ENCODE results near the gene ZSCAN22.

The ZSCAN22 gene

DNA sequence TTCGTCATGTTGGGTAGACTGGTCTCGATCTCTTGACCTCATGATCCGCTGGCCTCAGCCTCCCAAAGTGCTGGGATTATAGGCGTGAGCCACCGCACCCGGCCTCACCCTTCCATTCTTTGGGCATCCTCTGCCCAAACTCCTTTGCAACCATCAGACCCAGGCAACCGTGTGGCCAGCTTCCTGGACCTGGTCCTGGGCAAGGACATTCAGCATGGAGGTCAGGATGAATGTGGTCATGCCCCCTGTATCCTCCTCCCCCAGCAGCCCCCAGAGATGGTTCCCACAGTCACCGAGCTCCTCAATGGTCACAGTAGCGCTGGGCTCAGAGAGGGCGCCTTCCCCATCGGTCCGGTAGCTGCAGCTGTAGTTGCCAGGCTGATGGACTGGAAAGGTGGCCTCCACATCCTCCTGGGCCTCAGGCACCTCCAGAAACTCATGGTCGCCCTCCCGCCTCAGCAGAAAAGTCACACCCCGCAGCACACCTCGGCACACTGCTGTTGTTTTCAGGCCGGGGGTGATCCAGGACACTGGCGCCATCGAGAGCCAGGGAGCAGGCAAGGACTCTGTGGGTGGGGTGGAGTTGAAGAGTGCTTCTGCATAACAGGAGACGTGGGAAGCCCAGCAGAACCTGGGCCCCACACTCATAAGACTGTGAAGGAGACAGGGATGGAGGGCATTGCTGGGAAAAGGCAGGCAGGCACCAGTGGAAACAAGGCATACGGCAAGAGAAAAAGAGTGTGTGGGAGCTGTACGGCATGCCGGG is 25.4 kb downstream of the ZSCAN22 start:
- DNase-seq (ENCODE audit: low spot score), result no peak

DNA sequence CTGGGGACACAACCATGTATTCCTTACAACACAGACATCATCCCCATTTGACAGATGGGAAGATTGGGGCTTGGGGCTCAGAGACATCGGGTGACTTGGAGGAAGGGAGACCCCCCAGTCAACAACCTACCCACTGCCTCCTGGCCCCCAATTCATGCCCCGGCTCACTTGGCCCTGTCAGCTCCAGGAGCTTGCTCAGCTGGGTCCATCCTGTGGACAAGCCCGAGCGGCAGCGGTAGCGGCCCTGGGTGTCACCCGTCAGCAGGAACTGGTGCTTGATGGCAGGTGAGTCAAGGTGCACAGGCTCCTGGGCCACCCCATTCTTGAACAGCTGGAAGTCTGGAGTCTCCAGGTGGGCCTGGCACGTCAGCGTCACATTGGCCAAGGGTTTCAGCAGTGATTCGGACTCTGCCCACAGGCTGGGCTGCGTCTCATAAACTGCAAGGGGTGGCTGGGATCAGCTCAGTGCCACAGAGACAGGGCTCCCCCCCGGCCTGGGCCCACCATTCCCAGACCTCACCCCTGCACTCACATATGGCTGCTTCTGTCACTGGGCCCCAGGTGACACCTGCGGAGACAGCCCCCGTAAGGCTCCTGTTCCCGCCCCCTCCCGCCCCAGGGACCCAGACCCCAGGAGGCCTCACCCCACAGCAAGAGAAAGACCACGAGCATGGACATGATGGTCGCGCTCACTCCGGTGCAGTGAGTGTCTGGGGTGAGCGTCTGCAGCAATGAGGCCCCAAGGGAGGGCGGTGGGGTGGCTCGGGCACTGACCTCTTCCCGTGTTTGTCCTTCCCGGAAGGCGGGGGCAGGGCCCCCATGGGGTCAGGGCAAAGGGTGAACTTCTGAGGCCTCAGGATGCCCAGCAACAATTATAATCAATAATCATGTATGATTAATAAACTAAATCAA is 26.2 kb downstream of the ZSCAN22 start, which contains the start of gene A1BG:
A1BG (minus strand) TSS at position 733 of the 912 bp plus-strand sequence; CDS start at position 678, 55 bp downstream.
- no peak for DNase-seq (ENCODE audit: low spot score)

DNA sequence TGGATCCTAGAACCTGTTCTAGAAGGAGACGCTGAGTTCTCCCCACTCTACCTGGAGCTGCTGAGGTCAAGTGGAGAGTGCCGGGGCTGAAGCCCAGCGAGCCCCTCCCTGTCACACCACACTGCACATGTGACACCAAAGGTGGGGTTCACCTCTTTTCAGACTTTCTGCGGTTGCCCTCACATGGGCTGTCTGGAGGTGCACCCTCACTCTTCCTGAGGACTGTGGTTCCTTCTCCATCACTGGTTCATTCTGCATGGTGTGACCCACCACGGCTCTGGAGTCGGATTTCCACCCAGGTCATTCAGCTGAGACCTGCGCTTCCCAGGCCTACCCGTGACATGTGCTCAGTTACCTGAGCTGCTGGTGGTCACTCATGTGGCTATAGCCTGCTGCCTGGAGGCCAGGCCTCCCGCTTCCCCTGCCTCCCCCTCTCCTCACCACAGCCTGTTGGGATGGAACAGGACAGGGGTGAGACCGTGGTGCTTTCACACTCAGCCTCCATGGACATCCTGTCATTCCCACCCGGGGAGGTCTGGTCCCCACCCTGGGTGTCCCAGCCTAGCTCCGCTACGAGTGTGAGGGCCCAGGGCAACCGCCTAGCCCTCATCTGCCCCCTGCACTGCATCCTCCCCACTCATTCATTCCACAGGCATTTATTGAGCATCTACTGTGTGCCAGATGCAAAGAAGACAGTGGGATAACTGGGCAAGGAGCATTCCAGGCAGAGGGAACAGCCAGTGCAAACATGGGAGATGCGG is 27.1 kb downstream of the ZSCAN22 start:
- DNase-seq (ENCODE audit: low spot score), result no peak

DNA sequence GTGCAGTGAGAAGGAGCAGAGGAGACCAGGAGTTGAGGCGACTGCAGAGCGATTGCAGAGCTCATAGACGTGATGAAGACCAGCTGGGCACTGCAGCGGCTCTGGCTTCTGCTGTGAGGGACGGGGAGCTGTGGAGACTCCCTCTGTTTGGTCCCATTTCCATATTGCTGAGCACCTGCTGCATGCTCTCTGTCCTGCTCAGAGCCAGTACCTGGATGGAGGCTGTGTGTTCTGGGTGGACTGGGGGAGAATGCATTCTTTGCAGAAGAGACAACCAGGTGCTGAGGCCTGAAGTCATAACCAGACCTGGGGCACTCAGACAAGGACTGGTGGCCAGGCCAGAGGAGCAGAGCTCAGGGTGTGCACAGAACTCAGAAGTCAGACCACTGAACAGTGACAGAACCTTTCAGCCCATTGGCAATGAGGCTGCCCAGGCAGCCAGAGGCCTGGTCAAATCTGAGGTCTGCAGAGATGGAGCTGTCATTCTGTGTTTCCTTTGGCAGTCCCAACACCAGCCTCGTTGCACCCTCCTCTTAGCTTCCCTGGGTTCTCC is 27.8 kb downstream of the ZSCAN22 start:
- no peak for DNase-seq (ENCODE audit: low spot score)

DNA sequence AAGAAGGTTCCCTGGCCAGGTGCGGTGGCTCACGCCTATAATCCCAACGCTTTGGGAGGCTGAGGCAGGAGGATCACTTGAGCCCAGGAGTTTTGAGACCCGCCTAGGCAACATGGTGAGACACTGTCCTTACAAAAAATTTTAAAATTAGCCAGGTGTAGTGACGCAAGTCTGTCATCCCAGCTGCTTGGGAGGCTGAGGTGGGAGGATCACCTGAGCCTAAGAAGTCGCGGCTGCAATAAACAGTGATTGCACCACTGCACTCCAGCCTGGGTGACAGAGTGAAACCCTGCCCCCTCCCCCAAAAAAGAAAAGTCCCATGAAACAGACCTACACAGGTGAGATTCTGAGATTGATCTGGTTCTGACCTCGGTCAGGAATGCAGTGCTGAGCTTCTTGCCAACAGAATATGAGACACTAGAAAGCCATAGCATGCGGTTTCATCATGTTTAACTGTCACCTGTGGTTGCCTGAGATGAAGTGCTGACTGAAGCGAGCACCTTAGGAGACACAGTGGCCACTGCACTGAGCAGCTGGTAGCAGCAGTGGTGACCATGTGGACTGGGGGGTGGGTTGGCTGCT is 28.5 kb downstream of the ZSCAN22 start:
- DNase-seq (ENCODE audit: low spot score), result no peak

DNA sequence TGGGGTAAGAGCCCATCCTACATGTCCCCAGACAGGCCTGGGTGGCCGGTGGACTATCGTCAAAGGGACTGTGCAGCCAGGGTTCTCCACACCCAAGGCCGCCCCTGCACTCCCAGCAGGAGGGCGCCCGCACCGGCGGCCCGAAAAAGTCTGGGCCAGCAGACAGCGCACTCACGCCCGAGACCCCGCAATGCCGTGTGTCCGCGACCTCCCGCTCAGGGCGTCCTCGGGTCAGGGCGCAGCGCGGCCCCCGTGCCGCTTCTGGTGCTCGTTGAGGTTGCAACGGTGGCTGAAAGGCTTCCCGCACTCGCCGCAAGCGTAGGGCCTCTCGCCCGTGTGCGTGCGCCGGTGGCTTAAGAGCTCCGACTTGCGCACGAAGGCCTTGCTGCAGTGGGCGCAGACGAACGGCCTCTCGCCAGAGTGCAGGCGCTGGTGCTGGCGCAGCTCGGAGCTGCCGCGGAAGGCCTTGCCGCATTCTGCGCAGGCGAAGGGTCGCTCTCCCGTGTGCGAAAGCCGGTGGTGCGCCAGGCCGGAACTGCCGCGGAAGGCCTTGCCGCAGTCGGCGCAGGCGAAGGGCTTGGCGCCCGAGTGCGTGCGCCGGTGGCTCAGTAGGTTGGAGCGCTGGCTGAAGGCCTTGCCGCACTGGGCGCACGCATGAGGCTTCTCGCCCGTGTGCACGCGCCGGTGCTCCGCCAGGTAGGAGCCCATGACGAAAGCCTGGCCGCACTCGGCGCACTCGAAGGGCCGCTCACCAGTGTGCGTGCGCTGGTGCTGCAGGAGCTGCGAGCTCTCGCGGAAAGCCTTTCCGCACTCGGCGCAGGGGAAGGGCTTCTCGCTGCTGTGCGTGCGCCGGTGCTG is 29.3 kb downstream of the ZSCAN22 start:
- DNase-seq (ENCODE audit: low spot score), result no peak

DNA sequence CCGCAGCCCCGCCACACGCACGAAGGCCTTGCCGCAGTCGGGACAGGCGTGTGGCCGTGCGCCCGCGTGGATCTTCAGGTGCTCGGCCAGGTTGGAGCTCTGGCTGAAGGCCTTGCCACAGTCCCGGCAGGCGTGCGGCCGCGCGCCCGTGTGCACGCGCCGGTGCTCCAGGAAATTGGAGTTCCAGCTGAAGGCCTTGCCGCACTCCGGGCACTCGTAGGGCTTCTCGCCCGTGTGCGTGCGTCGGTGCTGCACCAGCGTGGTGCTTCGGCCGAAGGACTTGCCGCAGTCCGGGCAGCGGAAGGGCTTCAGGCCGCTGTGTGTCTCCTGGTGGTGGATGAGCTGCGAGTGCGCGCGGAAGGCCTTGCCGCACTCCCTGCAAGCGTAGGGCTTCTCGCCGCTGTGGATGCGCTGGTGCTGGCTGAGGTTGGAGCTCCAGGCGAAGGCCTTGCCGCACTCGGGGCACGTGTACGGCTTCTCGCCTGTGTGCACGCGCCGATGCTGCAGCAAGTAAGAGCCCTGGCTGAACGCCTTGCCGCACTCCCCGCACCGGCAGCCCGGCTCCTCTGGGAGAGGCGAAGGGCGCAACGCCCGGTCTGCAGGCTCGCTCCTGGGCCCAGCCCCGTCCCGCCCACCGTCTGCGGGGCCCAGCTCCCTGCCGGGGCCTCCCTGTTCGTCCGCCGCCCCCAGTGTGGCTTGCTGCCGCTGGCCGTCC is 30.1 kb downstream of the ZSCAN22 start:
- no peak for DNase-seq (ENCODE audit: low spot score)

DNA sequence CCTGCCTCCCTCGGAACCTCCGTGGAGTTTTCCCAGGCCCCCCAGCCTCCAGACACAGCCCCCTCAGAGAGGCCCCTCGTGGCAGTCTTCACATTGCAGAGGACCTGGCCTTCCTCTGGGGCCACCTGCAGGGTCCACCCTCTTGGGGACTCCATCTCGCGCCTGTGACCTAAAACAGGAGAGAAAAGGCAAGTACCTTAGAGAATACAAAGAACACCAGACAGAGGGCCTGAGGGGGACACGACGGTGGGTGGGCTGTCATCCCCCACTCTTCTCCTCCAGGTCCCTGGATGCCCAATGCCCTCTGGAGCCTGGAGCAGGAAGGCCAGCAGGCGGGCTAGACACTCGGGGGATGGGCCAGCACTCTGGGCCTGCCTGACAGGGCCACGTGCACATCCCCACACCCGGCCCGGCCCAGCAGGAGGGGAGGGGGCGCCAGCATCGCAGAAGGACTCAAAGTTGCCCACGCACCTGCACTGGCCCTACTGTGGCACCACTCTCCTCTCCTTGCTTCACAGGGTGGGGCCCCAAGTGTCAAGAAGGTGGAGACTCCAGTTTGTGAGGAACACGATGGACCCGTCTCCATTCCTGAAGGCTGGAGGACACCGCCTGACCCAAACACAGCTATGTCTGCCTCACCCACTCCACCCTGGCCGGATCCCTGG is 30.8 kb downstream of the ZSCAN22 start:
- DNase-seq (ENCODE audit: low spot score), result no peak

DNA sequence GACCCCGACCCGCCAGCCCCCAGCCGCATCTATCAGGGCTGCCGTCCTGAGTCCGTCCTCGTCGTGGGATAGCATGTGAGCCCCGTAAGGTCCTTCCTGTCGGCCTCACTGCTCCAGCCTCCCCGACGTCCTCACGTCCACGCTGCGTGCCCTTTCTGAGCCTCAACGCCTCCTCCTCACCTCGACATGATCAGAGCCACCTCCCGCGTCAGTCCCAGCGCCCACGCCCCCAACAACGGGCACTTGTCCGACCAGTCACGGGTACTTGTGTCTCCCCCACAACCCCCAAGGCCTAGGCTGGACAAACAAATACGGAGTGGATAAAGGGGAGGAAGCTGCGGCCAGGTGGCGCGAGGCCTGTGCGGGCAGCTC is 35.1 kb downstream of the ZSCAN22 start:
- DNase-seq (ENCODE audit: low spot score), result no peak

DNA sequence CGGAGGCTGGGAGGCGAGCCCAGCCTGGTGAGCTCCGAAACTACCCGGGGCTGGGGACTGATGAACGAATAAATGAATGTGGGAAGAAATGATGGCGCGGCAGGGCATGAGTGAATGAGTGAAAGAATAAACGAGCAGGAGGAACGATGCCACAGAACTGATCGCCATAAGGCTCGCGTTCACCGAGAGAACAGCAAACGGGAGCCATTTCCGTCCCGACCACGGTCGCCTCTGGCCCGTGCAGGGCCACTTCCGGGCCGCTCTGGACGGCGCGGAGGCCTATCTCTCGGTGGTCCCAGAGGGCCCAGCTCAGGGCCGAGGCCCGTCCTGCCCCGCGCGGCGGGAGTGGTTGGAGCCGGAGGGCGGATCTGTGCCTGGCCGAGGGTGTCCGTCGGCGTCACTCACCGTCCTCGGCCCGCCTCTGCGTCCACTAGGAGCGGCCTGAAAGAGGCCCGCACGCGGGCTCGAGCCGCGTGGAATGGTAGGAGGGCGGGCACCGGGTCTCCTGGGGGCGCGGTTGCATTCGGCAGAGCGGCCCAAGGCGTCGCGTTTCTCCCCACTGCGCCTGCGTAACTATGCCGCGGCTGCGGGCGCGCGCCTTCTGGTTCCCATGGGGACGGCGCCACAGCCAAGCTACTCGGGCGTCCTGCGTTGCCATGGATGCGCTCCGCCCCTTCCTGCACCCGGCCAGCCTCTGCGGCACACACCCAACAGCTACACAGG is 35.6 kb downstream of the ZSCAN22 start, which contains the start of gene ZNF497:
ZNF497 (minus strand) TSS at position 480 of the 723 bp plus-strand sequence. CDS start 5,116 bp downstream, outside the sequence.
- peak; percentile 94 for DNase-seq (ENCODE audit: low spot score)

DNA sequence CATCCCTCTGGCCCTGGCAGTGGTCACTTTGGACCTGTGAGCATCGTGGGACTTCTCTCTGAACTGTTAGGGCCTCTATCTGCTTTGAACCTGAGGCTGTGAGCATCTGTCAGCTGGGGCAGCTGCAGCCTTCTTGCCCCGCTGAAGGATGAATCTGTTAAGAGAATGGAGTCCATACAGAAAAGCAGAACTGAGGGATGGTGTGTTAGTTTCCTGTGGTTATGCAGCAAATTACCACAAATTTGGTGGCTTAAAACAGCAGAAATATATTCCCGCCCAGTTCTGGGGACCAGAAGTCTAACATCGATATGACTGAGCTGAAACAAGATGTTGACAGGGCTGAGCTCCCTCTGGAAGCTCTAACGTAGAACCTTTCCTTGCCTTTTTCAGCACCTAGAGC is 37.4 kb downstream of the ZSCAN22 start:
- no peak for DNase-seq (ENCODE audit: low spot score)

DNA sequence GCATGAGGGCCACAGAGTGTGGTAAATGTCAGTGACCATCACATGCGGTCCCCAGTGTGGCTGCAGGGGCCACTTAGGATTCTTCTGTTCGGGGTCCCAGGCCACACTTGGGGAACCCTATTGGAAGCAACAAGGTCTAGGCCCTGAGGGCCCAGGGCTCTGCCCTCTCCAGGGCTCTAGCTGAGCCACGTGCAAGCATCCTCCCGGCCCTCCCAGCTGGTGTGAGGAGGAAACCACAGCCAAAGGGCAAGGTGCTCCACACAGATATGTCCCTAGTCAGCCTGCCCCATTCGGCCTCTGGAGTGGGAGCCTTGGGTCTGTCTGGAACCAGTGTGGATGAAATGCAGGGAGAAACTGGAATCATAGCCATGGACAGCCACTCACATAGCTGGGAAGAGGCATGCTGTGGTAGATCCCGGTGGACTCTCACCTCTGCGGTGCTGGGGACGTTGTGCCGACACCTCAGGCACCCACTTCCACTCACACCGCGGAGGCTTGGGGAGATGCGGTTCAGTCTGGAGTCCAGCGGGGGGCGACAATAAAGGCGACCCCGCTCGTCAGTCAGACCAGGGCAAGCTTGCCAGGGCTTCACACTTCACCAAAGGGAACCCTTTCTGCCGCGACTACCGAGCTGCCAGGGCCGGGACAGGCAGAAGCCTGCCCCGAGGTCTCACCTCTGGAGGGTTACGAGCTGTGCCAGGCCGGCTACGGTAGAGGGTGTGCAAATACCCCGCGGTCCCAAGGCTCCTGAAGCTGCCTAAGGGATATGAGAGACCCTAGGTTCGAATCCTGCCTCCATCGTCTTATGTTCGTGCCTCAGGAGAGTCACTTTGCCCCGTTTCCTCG is 40.0 kb downstream of the ZSCAN22 start:
- no peak for DNase-seq (ENCODE audit: low spot score)

DNA sequence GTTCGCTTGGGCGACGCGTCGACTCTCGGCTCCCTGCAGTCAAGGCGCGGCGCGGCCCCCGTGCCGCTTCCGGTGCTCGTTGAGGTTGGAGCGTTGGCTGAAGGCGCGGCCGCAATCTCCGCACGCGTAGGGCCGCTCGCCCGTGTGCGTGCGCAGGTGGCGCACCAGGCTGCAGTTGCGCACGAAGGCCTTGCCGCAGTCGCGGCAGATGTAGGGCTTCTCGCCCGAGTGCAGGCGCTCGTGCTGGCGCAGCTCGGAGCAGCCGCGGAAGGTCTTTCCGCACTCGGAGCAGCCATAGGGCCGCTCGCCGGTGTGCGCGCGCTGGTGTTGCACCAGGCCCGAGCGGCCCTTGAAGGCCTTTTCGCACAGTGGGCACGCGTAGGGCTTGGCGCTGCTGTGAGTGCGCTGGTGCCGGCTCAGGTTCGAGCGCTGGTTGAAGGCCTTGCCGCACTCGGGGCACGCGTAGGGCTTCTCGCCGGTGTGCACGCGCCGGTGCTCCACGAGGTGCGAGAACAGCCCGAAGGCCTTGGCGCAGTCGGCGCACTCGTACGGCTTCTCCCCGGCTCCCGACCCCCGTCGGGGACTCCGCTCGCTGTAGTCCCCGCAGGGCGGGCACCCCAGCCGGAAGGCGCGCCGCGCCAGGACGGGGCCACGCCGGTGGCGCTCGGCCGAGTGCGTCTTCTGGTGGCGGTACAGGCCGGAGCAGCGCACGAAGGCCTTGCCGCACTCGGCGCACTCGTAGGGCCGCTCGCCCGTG is 41.1 kb downstream of the ZSCAN22 start:
- no peak for DNase-seq (ENCODE audit: low spot score)

DNA sequence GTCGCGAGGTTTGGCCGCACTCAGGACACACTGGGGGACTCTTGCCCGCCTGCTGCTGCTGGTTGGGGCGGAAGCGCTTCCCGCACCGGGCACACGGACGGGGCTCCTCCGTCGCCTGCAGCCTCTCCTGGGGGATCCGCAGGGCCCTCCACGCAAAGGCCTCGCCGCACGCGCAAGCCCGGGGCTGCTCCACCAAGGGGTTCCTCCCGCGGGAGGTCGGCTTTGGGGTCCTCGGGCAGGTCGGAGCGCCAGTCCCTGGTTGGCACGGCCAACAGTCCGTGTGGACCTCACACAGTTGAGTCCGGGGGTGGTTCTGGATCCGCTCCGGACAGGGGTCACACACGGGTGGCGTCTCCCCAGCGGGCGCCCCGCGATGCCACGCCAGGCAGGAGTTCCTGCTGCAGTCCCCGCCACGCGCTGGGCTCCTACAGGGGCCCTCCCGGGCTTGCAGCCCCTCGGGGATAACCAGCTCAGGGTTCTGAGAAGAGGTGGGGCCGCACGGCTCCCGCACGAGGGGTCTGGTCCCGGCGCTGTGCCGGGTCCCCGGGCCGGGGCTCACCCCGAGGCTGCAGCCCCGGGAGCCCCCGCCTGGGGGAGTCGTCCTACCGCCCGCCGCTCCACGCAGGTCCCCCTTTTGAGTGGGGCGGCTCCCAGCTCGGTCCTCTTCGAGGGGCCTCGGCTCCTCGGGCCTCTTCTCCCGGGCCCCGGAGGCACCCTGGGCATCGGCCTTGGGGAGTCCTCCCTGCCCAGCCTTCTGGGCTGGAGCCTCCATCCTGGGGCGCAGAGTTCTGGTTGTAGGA is 42.0 kb downstream of the ZSCAN22 start:
- DNase-seq (ENCODE audit: low spot score), result no peak

DNA sequence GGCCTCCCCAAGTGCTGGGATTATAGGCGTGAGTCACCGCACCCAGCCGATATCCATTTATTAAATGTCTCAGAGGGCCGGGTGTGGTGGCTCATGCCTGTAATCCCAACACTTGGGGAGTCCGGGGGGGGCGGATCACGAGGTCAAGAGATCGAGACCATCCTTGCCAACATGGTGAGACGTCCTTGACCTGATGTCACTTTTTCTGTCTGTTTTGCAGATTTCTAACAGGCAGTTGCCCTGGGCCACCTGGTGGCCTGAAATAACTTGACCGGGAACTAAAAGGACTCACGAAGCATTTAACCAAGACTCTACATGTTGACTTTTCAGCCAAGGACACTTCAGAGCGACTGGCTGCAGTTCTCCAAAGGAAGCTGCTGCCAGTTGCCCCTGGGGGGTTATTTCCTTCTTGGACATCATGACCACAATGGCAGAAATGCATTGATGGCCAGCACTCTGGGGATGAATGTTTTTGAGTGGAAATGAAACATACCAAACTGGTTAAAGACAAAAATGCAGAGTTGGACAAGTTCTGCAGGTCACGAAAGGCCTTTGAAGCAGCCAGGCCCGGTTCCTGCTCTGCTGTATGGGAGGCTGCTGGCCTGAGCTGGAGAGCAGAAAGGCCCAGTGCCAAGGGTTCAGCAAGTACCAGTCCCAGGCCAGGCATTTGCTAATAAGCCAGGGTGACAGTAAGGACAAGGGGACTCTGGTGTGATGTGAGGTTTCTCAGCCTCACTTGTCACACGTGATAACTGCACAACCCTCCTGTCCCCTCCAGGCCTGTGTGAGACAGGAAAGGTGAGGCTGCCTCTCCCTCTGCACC is 45.7 kb downstream of the ZSCAN22 start:
- no peak for DNase-seq (ENCODE audit: low spot score)
